ENCODE results near the gene PDF.

Gene PDF

GRCh38 chr16:69318177-69318910 is 12.0 kb downstream of the PDF start:
- TF ChIP-seq CTCF (IDR thresholded peaks at IDR 0.05; ENCODE audit: low read depth, low read length): no peak
- DNase-seq (ENCODE audit: low read depth in 2 of 2): no peak
- no peak overlapping the region for H3K4me3 ChIP-seq (replicated peaks in 1 of 2; ENCODE audit: low read depth in 2 of 2, low read length in 2 of 2)

GRCh38 chr16:69316595-69317034 is 13.8 kb downstream of the PDF start:
- no peak for TF ChIP-seq CTCF (IDR thresholded peaks at IDR 0.05; ENCODE audit: low read depth, low read length)
- no peak for DNase-seq (ENCODE audit: low read depth in 2 of 2)
- no peak overlapping the region for H3K4me3 ChIP-seq (replicated peaks in 1 of 2; ENCODE audit: low read depth in 2 of 2, low read length in 2 of 2)

GRCh38 chr16:69315486-69316311 is 14.7 kb downstream of the PDF start:
- H3K4me3 ChIP-seq (replicated peaks in 1 of 2; ENCODE audit: low read depth in 2 of 2, low read length in 2 of 2): no peak overlapping the region
- TF ChIP-seq CTCF (IDR thresholded peaks at IDR 0.05; ENCODE audit: low read depth, low read length): no peak
- DNase-seq (ENCODE audit: low read depth in 2 of 2): no peak

GRCh38 chr16:69314534-69314933 is 15.9 kb downstream of the PDF start:
- H3K4me3 ChIP-seq (replicated peaks in 1 of 2; ENCODE audit: low read depth in 2 of 2, low read length in 2 of 2): no peak overlapping the region
- no peak for DNase-seq (ENCODE audit: low read depth in 2 of 2)
- no peak for TF ChIP-seq CTCF (IDR thresholded peaks at IDR 0.05; ENCODE audit: low read depth, low read length)

- TF ChIP-seq CTCF (IDR thresholded peaks at IDR 0.05; ENCODE audit: low read depth, low read length): no peak
- no peak for DNase-seq (ENCODE audit: low read depth in 2 of 2)
- H3K4me3 ChIP-seq (replicated peaks in 1 of 2; ENCODE audit: low read depth in 2 of 2, low read length in 2 of 2): no peak overlapping the region
Observed at GRCh38 chr16:69313469-69313868, 16.9 kb downstream of the PDF start.

GRCh38 chr16:69311533-69312387 is 18.6 kb downstream of the PDF start:
- DNase-seq (ENCODE audit: low read depth in 2 of 2): peak; percentile 24
- H3K4me3 ChIP-seq (replicated peaks in 1 of 2; ENCODE audit: low read depth in 2 of 2, low read length in 2 of 2): peak overlapping the region; percentile 81 to 86
- TF ChIP-seq CTCF (IDR thresholded peaks at IDR 0.05; ENCODE audit: low read depth, low read length): peak; percentile 7
